Type B pancreatic cell (in vitro differentiated cells): Measurements from ENCODE around the gene PAXIP1. TPM values are rescaled to one million over a fixed set of nuclear protein-coding genes. Genes with fewer than 3 reads are reported as not detected.

Source experiments
- DNase-seq: peaks from one replicate; pipeline ENCODE4 v3.0.0; 2021; ENCODE audit warnings: mixed read lengths; ENCODE audit not compliant: unreplicated experiment; ENCODE audit errors: extremely low spot score
- H3K27ac Mint-ChIP-seq: 2 replicates; pipeline ENCODE4 v1.8.0; 2021; ENCODE audit warnings: mild to moderate bottlenecking, mixed read lengths
- H3K27me3 Mint-ChIP-seq: 2 replicates; pipeline ENCODE4 v1.8.0; 2021; ENCODE audit warnings: mixed read lengths
- H3K36me3 Mint-ChIP-seq: 2 replicates; pipeline ENCODE4 v1.8.0; 2021; ENCODE audit warnings: mixed read lengths
- H3K4me1 Mint-ChIP-seq: one replicate; pipeline ENCODE4 v1.8.0; 2021; ENCODE audit warnings: mixed read lengths; ENCODE audit not compliant: unreplicated experiment
- H3K4me3 Mint-ChIP-seq: 2 replicates; pipeline ENCODE4 v1.8.0; 2021; ENCODE audit warnings: mild to moderate bottlenecking, mixed read lengths
- H3K9me3 Mint-ChIP-seq: 2 replicates; pipeline ENCODE4 v1.8.0; 2021; ENCODE audit warnings: mixed read lengths
- CTCF ChIP-seq: fragments of 200-600 bp; sonication (generic); conservative IDR thresholded peaks from 2 replicates; pipeline ENCODE4 v1.5.0; 2021; ENCODE audit warnings: antibody characterized with exemption, mild to moderate bottlenecking
- total RNA-seq: library from RNA; stranded (reverse); gene quantifications from 2 replicates; pipeline ENCODE4 v1.2.1, GENCODE V29; 2021; ENCODE audit warnings: low replicate concordance

The PAXIP1 gene
- total RNA-seq, 1 donor from 2014 or later: 21.1 TPM

- peaks cover 4% of the 10 kb centered on the region for H3K27me3 Mint-ChIP-seq
- peak; percentile 69 for TF ChIP-seq CTCF
- H3K9me3 Mint-ChIP-seq: no peaks in the 10 kb centered on the region
- peaks cover 6% of the 10 kb centered on the region for H3K36me3 Mint-ChIP-seq
- DNase-seq: no peak
- H3K4me3 Mint-ChIP-seq: no peak overlapping the region
- no peaks in the 10 kb centered on the region for H3K4me1 Mint-ChIP-seq
- H3K27ac Mint-ChIP-seq: no peak overlapping the region
These were observed 6.7 kb upstream of the PAXIP1 start for GRCh38 chr7:155009570-155010157.

- no peaks in the 10 kb centered on the region for H3K4me1 Mint-ChIP-seq
- peaks cover 4% of the 10 kb centered on the region for H3K27me3 Mint-ChIP-seq
- no peak overlapping the region for H3K4me3 Mint-ChIP-seq
- no peak for DNase-seq
- H3K36me3 Mint-ChIP-seq: peaks cover 9% of the 10 kb centered on the region
- H3K9me3 Mint-ChIP-seq: no peaks in the 10 kb centered on the region
- H3K27ac Mint-ChIP-seq: no peak overlapping the region
- TF ChIP-seq CTCF: peak; percentile 69
These were observed 5.0 kb upstream of the PAXIP1 start for GRCh38 chr7:155007947-155008346.

DNA sequence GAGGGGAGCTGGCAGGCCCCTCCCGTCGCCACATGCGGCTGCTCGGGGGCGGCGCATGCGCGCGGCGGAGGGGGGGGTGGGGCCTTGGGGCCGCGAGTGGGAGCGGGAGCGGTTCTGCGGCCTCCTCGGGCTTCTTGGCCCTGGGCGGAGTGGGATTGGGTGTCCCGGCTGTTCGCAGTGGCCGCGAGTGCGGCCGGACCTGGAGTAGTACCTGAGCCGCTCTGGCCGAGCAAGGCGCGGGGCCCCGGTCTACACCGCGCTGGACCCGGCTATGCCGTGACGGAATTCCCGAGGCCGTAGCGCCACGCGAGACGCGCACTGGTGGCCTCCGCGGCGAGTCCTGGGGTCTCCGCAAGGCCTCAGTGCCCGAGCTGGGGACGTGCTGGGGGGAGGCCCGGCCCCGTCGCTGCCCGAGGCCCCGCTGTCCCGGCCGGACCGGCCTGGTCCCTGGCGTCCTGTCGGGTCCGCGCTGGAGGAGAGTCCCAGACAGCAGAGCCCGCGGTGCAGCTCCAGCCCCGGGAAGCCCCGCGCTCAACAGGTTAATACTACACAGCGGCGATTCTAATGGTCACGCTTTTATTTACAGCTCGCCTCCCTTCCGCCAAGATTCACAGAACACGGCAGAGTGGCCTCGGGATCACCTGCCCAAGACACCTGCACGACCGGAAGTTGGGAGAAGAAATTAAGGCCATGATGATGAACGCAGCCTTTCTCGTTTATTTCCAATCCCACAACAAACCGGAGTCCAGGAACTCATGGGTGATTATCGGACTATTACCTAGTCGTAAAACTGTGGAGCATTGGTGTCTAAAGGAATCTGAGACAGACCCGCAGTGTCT, 671 bp upstream of the PAXIP1 start:
- Mint-ChIP-seq H3K27ac (peak overlapping the region; percentile 97), H3K27me3 (no peaks in the 10 kb centered on the region), H3K4me1 (peaks cover 4% of the 10 kb centered on the region), H3K9me3 (no peaks in the 10 kb centered on the region), H3K4me3 (peak overlapping the region; percentile 97), H3K36me3 (peaks cover 9% of the 10 kb centered on the region)
- TF ChIP-seq CTCF: no peak
- DNase-seq: peak; percentile 88

GRCh38 chr7:155002411-155003091, 373 bp downstream of the PAXIP1 start:
- Mint-ChIP-seq H3K36me3 (peaks cover 9% of the 10 kb centered on the region), H3K27me3 (no peaks in the 10 kb centered on the region), H3K4me1 (peaks cover 4% of the 10 kb centered on the region), H3K9me3 (no peaks in the 10 kb centered on the region), H3K4me3 (no peak overlapping the region), H3K27ac (no peak overlapping the region)
- DNase-seq: no peak
- no peak for TF ChIP-seq CTCF

- no peaks in the 10 kb centered on the region for H3K27me3 Mint-ChIP-seq
These were observed 1.0 kb downstream of the PAXIP1 start for GRCh38 chr7:155001756-155002410.

More at GRCh38 chr7:155001756-155002410, 1.0 kb downstream of the PAXIP1 start:
- H3K27ac Mint-ChIP-seq: no peak overlapping the region
- H3K36me3 Mint-ChIP-seq: peaks cover 9% of the 10 kb centered on the region
- peaks cover 4% of the 10 kb centered on the region for H3K4me1 Mint-ChIP-seq
- DNase-seq: no peak
- no peak overlapping the region for H3K4me3 Mint-ChIP-seq
- H3K9me3 Mint-ChIP-seq: no peaks in the 10 kb centered on the region
- no peak for TF ChIP-seq CTCF
